A549 (cell line): Measurements from ENCODE around the gene STAT4.

Source experiments
- BHLHE40 ChIP-seq: IDR thresholded peaks from 2 replicates; pipeline ENCODE4 v1.6.1; 2012; ENCODE audit warnings: low read depth, low read length, inconsistent platforms
- CHD4 ChIP-seq: fragments of 200-600 bp; sonication (generic); IDR thresholded peaks from 2 replicates; pipeline ENCODE4 v1.6.1; 2016; ENCODE audit warnings: antibody characterized with exemption, mild to moderate bottlenecking, borderline replicate concordance
- ELK1 ChIP-seq: fragments of 150-350 bp; IDR thresholded peaks from 2 replicates; pipeline ENCODE4 v1.6.1; 2014; ENCODE audit warnings: low read depth, mild to moderate bottlenecking, low read length
- EP300 ChIP-seq, 2 experiments: fragments of >200 bp; sonication (Bioruptor Twin); formaldehyde crosslinking; IDR thresholded peaks; 2 replicates in 1 of 2; 3 replicates in 1 of 2; pipeline ENCODE4 v1.6.1; 2016 to 2017
- FOSL2 ChIP-seq, 2 experiments: fragments of 450-650 bp in 1 of 2; fragments of >200 bp in 1 of 2; sonication (Bioruptor Twin) in 1 of 2; formaldehyde crosslinking; IDR thresholded peaks; 2 replicates each; pipeline versions ENCODE4 v1.5.0 to v1.6.1; 2016 to 2020; ENCODE audit warnings: mild to moderate bottlenecking in 1 of 2, moderate library complexity in 1 of 2
- HDAC2 ChIP-seq: fragments of 200-600 bp; sonication (generic); IDR thresholded peaks from 2 replicates; pipeline ENCODE4 v1.6.1; 2016
- MYC ChIP-seq: IDR thresholded peaks from 2 replicates; pipeline ENCODE4 v1.6.1; 2012; ENCODE audit warnings: mild to moderate bottlenecking, inconsistent platforms, low read length, improper control_type of control experiment, borderline replicate concordance
- RARB ChIP-seq: fragments of 250-450 bp; sonication (Bioruptor Pico); IDR thresholded peaks from 2 replicates; pipeline ENCODE4 v1.8.0; 2021; ENCODE audit warnings: mild to moderate bottlenecking, moderate library complexity
- SREBF2 ChIP-seq: fragments of 450-650 bp; IDR thresholded peaks from 2 replicates; pipeline ENCODE4 v1.6.1; 2014; ENCODE audit warnings: mild to moderate bottlenecking, moderate library complexity
- TF ChIP-seq, protein P1 (sequence below): IDR thresholded peaks from 2 replicates; pipeline ENCODE4 v1.6.1; 2012
- TF ChIP-seq, protein P2 (sequence below): fragments of >200 bp; sonication (Bioruptor Twin); formaldehyde crosslinking; IDR thresholded peaks from 3 replicates; pipeline ENCODE4 v1.5.1; 2016
- TF ChIP-seq, protein P3 (sequence below): fragments of 450-650 bp; IDR thresholded peaks from 2 replicates; pipeline ENCODE4 v1.6.1; 2014; ENCODE audit warnings: antibody characterized with exemption

DNA sequence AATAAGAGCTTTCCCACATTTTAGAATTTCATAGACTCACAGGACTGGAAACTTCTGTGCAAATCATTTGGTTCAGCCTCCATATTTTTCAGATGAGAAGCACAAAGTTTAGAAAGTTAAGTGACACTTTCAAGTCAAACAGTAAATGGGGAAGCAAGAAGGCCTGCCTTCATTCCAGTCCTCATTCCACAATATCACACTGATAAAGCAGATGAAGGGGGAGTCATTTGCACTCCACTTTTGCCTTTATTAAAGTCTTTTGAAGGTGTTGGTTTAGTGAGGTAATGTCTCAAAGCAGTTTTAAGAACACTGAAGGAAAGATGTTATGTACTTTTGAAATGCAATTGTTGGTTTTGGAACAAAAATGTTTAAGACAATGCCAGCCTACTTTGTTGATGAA is 32.7 kb upstream of the STAT4 start:
- TF ChIP-seq, protein P1, sequence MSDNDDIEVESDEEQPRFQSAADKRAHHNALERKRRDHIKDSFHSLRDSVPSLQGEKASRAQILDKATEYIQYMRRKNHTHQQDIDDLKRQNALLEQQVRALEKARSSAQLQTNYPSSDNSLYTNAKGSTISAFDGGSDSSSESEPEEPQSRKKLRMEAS: no peak
- TF ChIP-seq ELK1 (no peak), EP300 (IDR thresholded peaks at IDR 0.05) (no peak), SREBF2 (no peak), BHLHE40 (no peak), MYC (no peak), CHD4 (no peak), FOSL2 (IDR thresholded peaks at IDR 0.05) (no peak), FOSL2 (CRISPR knock-in tag; IDR thresholded peaks at IDR 0.05) (no peak), HDAC2 (no peak), RARB (no peak)
- TF ChIP-seq, protein P2, sequence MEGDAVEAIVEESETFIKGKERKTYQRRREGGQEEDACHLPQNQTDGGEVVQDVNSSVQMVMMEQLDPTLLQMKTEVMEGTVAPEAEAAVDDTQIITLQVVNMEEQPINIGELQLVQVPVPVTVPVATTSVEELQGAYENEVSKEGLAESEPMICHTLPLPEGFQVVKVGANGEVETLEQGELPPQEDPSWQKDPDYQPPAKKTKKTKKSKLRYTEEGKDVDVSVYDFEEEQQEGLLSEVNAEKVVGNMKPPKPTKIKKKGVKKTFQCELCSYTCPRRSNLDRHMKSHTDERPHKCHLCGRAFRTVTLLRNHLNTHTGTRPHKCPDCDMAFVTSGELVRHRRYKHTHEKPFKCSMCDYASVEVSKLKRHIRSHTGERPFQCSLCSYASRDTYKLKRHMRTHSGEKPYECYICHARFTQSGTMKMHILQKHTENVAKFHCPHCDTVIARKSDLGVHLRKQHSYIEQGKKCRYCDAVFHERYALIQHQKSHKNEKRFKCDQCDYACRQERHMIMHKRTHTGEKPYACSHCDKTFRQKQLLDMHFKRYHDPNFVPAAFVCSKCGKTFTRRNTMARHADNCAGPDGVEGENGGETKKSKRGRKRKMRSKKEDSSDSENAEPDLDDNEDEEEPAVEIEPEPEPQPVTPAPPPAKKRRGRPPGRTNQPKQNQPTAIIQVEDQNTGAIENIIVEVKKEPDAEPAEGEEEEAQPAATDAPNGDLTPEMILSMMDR: no peak
- TF ChIP-seq, protein P3, sequence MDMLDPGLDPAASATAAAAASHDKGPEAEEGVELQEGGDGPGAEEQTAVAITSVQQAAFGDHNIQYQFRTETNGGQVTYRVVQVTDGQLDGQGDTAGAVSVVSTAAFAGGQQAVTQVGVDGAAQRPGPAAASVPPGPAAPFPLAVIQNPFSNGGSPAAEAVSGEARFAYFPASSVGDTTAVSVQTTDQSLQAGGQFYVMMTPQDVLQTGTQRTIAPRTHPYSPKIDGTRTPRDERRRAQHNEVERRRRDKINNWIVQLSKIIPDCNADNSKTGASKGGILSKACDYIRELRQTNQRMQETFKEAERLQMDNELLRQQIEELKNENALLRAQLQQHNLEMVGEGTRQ: no peak
